Measurements from ENCODE around the gene EFEMP2. TPM values are rescaled to one million over a fixed set of nuclear protein-coding genes. Genes with fewer than 3 reads are reported as not detected.
A peak's percentile ranks its signal among the peaks of the same experiment; 100 is the strongest.

EFEMP2 gene
- total RNA-seq, 1 donor from 2014 or later, result 38.0 TPM

GRCh38 chr11:65884716-65885092 is 12.1 kb upstream of the EFEMP2 start:
- Mint-ChIP-seq H3K9me3 (no peaks in the 10 kb centered on the region), H3K36me3 (ENCODE audit: low read depth) (peaks cover 4% of the 10 kb centered on the region), H3K27ac (ENCODE audit: unreplicated experiment) (no peak overlapping the region), H3K4me3 (peak overlapping the region; percentile 93), H3K4me1 (peaks cover 36% of the 10 kb centered on the region), H3K27me3 (ENCODE audit: low read depth) (peaks cover 5% of the 10 kb centered on the region)
- peak; percentile 97 for TF ChIP-seq CTCF (conservative IDR thresholded peaks at IDR 0.05)
- peak; percentile 81 for DNase-seq (ENCODE audit: low read depth, low spot score)

DNA sequence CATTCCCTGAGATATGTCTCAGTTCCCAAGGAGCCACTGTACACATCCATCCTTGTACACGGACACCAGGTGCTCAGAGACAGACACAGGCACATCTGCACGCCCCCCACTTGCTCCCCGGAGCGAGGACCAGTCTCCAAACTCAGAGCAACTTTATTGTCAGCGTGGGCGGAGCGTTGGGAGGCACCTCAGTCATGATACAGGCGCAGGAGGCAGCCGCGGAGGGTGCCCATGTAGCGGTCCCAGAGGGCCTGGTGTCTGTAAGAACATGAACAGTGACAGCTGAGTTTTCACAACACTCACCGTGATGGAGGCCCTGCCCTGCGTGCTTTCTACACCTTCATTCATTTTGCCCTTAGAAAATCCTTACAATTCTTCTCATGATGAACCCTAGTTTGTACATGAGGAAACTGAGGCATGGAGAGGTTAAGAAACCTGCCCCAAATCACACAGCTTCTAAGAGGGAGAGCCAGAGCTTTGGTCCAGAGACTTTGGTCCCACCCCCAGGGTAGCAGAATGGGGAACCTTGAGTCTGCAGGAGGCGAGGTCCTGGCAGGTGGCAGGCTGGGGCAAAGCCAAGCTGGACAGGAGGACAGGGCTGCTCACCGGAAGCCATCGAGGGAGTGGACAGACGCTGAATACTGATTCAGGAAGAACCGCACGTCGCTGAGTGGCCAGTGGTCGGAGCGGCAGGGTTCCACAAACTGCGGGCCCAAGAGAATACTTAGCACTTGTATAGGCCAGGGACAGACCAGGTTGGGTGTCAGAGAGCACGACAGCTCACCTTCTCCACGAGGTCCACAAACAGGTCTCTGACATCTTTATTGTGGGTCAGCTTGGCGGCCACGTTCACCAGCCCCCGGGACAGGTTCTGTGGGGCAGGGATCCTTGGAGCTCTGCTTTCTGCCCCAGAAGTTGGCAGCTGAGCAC is 11.5 kb upstream of the EFEMP2 start:
- peak overlapping the region; percentile 93 for H3K4me3 Mint-ChIP-seq
- H3K36me3 Mint-ChIP-seq (ENCODE audit: low read depth), result peaks cover 4% of the 10 kb centered on the region
- H3K4me1 Mint-ChIP-seq, result peaks cover 30% of the 10 kb centered on the region
- no peak for DNase-seq (ENCODE audit: low read depth, low spot score)
- TF ChIP-seq CTCF (conservative IDR thresholded peaks at IDR 0.05), result no peak
- peaks cover 3% of the 10 kb centered on the region for H3K27me3 Mint-ChIP-seq (ENCODE audit: low read depth)
- no peak overlapping the region for H3K27ac Mint-ChIP-seq (ENCODE audit: unreplicated experiment)
- no peaks in the 10 kb centered on the region for H3K9me3 Mint-ChIP-seq

GRCh38 chr11:65883058-65883761 is 10.6 kb upstream of the EFEMP2 start:
- H3K4me3 Mint-ChIP-seq, result no peak overlapping the region
- no peak for DNase-seq (ENCODE audit: low read depth, low spot score)

DNA sequence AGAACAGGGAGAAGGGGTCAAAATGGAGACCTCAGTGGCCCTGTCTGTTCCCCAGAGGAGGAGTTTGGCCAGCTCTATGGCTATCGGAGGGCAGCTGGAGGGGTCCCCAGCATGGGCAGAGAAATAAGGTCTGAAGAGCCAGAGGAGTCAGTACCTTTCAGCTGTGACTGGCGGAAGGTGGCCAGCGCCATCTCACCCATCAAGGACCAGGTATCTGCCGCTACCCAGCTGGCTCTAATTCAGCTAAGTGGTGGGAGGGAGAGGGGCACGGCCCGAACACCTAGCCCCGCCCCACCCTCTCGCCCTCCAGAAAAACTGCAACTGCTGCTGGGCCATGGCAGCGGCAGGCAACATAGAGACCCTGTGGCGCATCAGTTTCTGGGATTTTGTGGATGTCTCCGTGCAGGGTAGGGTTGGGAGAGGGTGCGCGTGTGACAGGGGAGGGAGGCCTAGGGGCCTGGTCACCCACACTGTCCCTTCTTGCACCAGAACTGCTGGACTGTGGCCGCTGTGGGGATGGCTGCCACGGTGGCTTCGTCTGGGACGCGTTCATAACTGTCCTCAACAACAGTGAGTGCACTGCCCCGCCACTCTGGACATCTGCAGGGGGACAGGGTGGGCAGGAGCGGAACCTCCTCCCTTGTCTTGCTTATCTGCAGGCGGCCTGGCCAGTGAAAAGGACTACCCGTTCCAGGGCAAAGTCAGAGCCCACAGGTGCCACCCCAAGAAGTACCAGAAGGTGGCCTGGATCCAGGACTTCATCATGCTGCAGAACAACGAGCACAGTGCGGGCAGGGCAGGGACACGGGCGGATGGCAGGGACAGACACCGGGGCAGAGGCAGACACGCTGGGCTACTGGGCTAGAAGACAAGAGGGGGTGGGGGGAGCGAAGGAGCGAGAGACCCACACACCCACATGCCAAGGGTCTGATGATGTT is 9.8 kb upstream of the EFEMP2 start:
- Mint-ChIP-seq H3K4me3 (peak overlapping the region; percentile 19), H3K27ac (ENCODE audit: unreplicated experiment) (no peak overlapping the region), H3K27me3 (ENCODE audit: low read depth) (no peaks in the 10 kb centered on the region), H3K4me1 (peaks cover 15% of the 10 kb centered on the region), H3K36me3 (ENCODE audit: low read depth) (peaks cover 4% of the 10 kb centered on the region), H3K9me3 (no peaks in the 10 kb centered on the region)
- DNase-seq (ENCODE audit: low read depth, low spot score), result no peak
- no peak for TF ChIP-seq CTCF (conservative IDR thresholded peaks at IDR 0.05)

More at GRCh38 chr11:65883058-65883761, 10.6 kb upstream of the EFEMP2 start:
- no peak overlapping the region for H3K27ac Mint-ChIP-seq (ENCODE audit: unreplicated experiment)
- H3K4me1 Mint-ChIP-seq, result peaks cover 24% of the 10 kb centered on the region
- no peaks in the 10 kb centered on the region for H3K27me3 Mint-ChIP-seq (ENCODE audit: low read depth)
- no peaks in the 10 kb centered on the region for H3K9me3 Mint-ChIP-seq
- TF ChIP-seq CTCF (conservative IDR thresholded peaks at IDR 0.05), result no peak
- peaks cover 4% of the 10 kb centered on the region for H3K36me3 Mint-ChIP-seq (ENCODE audit: low read depth)

DNA sequence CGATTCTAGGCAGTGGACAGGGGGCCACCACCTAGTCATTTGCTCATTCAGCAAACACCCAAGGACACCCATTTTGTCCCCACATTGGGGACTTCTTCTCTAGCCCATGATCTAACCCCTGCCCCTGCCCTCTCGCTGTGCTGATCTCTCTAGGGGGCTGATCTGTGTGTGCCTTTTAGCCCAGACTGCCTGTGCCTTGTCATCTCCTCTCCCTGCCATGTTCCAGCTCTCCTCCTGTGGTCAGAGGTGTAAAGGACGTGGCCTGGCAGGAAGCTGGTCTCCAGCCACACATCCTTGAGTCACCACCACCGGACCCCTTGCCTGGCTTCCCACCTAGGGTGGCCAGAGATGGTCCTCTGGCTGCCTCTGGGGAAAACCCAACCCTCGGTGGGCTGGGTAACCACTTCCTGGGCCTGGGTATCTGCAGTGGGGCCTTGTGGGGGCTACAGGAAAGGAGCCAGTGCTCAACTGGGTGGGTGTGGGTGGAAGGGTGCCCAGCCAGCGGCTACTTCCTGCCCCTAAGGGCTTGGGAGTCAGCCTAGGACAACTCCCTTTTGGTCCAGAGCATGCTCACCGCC is 8.3 kb upstream of the EFEMP2 start:
- TF ChIP-seq CTCF (conservative IDR thresholded peaks at IDR 0.05), result no peak
- H3K9me3 Mint-ChIP-seq, result no peaks in the 10 kb centered on the region
- H3K4me1 Mint-ChIP-seq, result peaks cover 6% of the 10 kb centered on the region
- no peak for DNase-seq (ENCODE audit: low read depth, low spot score)
- peaks cover 4% of the 10 kb centered on the region for H3K36me3 Mint-ChIP-seq (ENCODE audit: low read depth)
- H3K27me3 Mint-ChIP-seq (ENCODE audit: low read depth), result no peaks in the 10 kb centered on the region
- peak overlapping the region; percentile 62 for H3K4me3 Mint-ChIP-seq
- no peak overlapping the region for H3K27ac Mint-ChIP-seq (ENCODE audit: unreplicated experiment)
